IgD-negative memory B cell (primary cell): Measurements from ENCODE around the gene PLPP4. TPM values are rescaled to one million over a fixed set of nuclear protein-coding genes. Genes with fewer than 3 reads are reported as not detected.
A peak's percentile ranks its signal among the peaks of the same experiment; 100 is the strongest.

ENCODE experiments used
- H3K27ac Mint-ChIP-seq, 3 donors: one replicate each; pipeline ENCODE4 v1.8.0; 2020 to 2022; ENCODE audit warnings: mild to moderate bottlenecking in 3 of 3, mixed read lengths in 3 of 3, moderate library complexity in 1 of 3
- H3K27me3 Mint-ChIP-seq: one replicate; pipeline ENCODE4 v1.8.0; 2021; ENCODE audit warnings: mixed read lengths
- H3K36me3 Mint-ChIP-seq: one replicate; pipeline ENCODE4 v1.8.0; 2020; ENCODE audit warnings: mild to moderate bottlenecking, mixed read lengths
- H3K4me1 Mint-ChIP-seq, 3 donors: one replicate each; pipeline ENCODE4 v1.8.0; 2020 to 2022; ENCODE audit warnings: mixed read lengths in 3 of 3, mild to moderate bottlenecking in 1 of 3
- H3K4me3 Mint-ChIP-seq, 4 donors: one replicate each; pipeline ENCODE4 v1.8.0; 2020 to 2022; ENCODE audit warnings: mild to moderate bottlenecking in 4 of 4, mixed read lengths in 4 of 4, moderate library complexity in 3 of 4
- H3K9me3 Mint-ChIP-seq, 3 donors: one replicate each; pipeline ENCODE4 v1.8.0; 2020 to 2021; ENCODE audit warnings: mixed read lengths in 3 of 3, mild to moderate bottlenecking in 1 of 3
- polyA plus RNA-seq: library from polyadenylated mRNA; unstranded; fragments of 300-500 nt; fragmentation: Illumina TruSeq; gene quantifications from one replicate; pipeline ENCODE4 v1.2.3, GENCODE V29; 2021

PLPP4 gene
- polyA plus RNA-seq, 1 donor from 2014 or later, result not detected

GRCh38 chr10:120578890-120579289, 121.9 kb downstream of the PLPP4 start:
- Mint-ChIP-seq H3K27ac (no peak overlapping the region), H3K4me3 (no peak overlapping the region), H3K4me1 (no peaks in the 10 kb centered on the region)

GRCh38 chr10:120580918-120581895, 124.2 kb downstream of the PLPP4 start:
- Mint-ChIP-seq H3K27ac (no peak overlapping the region), H3K9me3 (no peaks in the 10 kb centered on the region), H3K4me1 (no peaks in the 10 kb centered on the region), H3K27me3 (peaks cover 1% of the 10 kb centered on the region), H3K4me3 (no peak overlapping the region), H3K36me3 (no peaks in the 10 kb centered on the region)

More at GRCh38 chr10:120578890-120579289, 121.9 kb downstream of the PLPP4 start:
- Mint-ChIP-seq H3K27me3 (no peaks in the 10 kb centered on the region), H3K36me3 (no peaks in the 10 kb centered on the region), H3K9me3 (no peaks in the 10 kb centered on the region)

GRCh38 chr10:120582753-120583152, 125.7 kb downstream of the PLPP4 start:
- Mint-ChIP-seq H3K4me3 (no peak overlapping the region), H3K27ac (no peak overlapping the region), H3K4me1 (no peaks in the 10 kb centered on the region)

GRCh38 chr10:120583424-120584108, 126.5 kb downstream of the PLPP4 start:
- Mint-ChIP-seq H3K27me3 (peaks cover 6% of the 10 kb centered on the region), H3K4me1 (no peaks in the 10 kb centered on the region), H3K27ac (no peak overlapping the region), H3K4me3 (no peak overlapping the region), H3K36me3 (no peaks in the 10 kb centered on the region), H3K9me3 (no peaks in the 10 kb centered on the region)

More at GRCh38 chr10:120582753-120583152, 125.7 kb downstream of the PLPP4 start:
- Mint-ChIP-seq H3K9me3 (no peaks in the 10 kb centered on the region), H3K36me3 (no peaks in the 10 kb centered on the region), H3K27me3 (peaks cover 6% of the 10 kb centered on the region)

- H3K27ac Mint-ChIP-seq, result no peak overlapping the region
- H3K9me3 Mint-ChIP-seq, result no peaks in the 10 kb centered on the region
- no peaks in the 10 kb centered on the region for H3K4me1 Mint-ChIP-seq
- H3K36me3 Mint-ChIP-seq, result no peaks in the 10 kb centered on the region
- H3K27me3 Mint-ChIP-seq, result peaks cover 6% of the 10 kb centered on the region
- no peak overlapping the region for H3K4me3 Mint-ChIP-seq
Measured at GRCh38 chr10:120584786-120585185, 127.8 kb downstream of the PLPP4 start.

GRCh38 chr10:120586471-120586872, 129.4 kb downstream of the PLPP4 start:
- Mint-ChIP-seq H3K4me1 (no peaks in the 10 kb centered on the region), H3K27ac (no peak overlapping the region), H3K27me3 (peaks cover 6% of the 10 kb centered on the region), H3K4me3 (no peak overlapping the region), H3K9me3 (no peaks in the 10 kb centered on the region), H3K36me3 (no peaks in the 10 kb centered on the region)

- H3K27me3 Mint-ChIP-seq, result peaks cover 8% of the 10 kb centered on the region
- H3K27ac Mint-ChIP-seq, result no peak overlapping the region
- peaks cover 0 to 2% (median 0%) of the 10 kb centered on the region in 3 donors for H3K9me3 Mint-ChIP-seq
- H3K4me1 Mint-ChIP-seq, result no peaks in the 10 kb centered on the region
- no peaks in the 10 kb centered on the region for H3K36me3 Mint-ChIP-seq
- no peak overlapping the region for H3K4me3 Mint-ChIP-seq
Measured at GRCh38 chr10:120587061-120587460, 130.0 kb downstream of the PLPP4 start.

- H3K27me3 Mint-ChIP-seq, result peaks cover 8% of the 10 kb centered on the region
- peaks cover 0 to 3% (median 2%) of the 10 kb centered on the region in 3 donors for H3K9me3 Mint-ChIP-seq
- no peaks in the 10 kb centered on the region for H3K36me3 Mint-ChIP-seq
- H3K4me1 Mint-ChIP-seq, result no peaks in the 10 kb centered on the region
- H3K27ac Mint-ChIP-seq, result no peak overlapping the region
- no peak overlapping the region for H3K4me3 Mint-ChIP-seq
Measured at GRCh38 chr10:120588311-120588710, 131.3 kb downstream of the PLPP4 start.

- Mint-ChIP-seq H3K27me3 (peaks cover 7% of the 10 kb centered on the region), H3K4me3 (no peak overlapping the region), H3K36me3 (no peaks in the 10 kb centered on the region), H3K4me1 (no peaks in the 10 kb centered on the region), H3K27ac (no peak overlapping the region), H3K9me3 (peaks cover 1 to 3% (median 2%) of the 10 kb centered on the region in 3 donors)
Measured at GRCh38 chr10:120593693-120594092, 136.7 kb downstream of the PLPP4 start.

GRCh38 chr10:120597902-120598301, 140.9 kb downstream of the PLPP4 start:
- Mint-ChIP-seq H3K9me3 (peaks cover 0 to 6% (median 3%) of the 10 kb centered on the region in 3 donors), H3K36me3 (no peaks in the 10 kb centered on the region), H3K27me3 (peaks cover 9% of the 10 kb centered on the region), H3K27ac (no peak overlapping the region), H3K4me1 (peaks cover 0 to 3% (median 2%) of the 10 kb centered on the region in 3 donors), H3K4me3 (no peak overlapping the region)

GRCh38 chr10:120598386-120598785, 141.4 kb downstream of the PLPP4 start:
- H3K4me1 Mint-ChIP-seq, result peaks cover 0 to 3% (median 2%) of the 10 kb centered on the region in 3 donors
- peaks cover 9% of the 10 kb centered on the region for H3K27me3 Mint-ChIP-seq

GRCh38 chr10:120599200-120599724, 142.2 kb downstream of the PLPP4 start:
- Mint-ChIP-seq H3K27ac (no peak overlapping the region), H3K27me3 (peaks cover 9% of the 10 kb centered on the region), H3K4me3 (peak overlapping the region in 1 of 4 donors; percentile 6), H3K4me1 (peaks cover 0 to 3% (median 2%) of the 10 kb centered on the region in 3 donors), H3K36me3 (no peaks in the 10 kb centered on the region), H3K9me3 (peaks cover 0 to 7% (median 3%) of the 10 kb centered on the region in 3 donors)

More at GRCh38 chr10:120598386-120598785, 141.4 kb downstream of the PLPP4 start:
- H3K36me3 Mint-ChIP-seq, result no peaks in the 10 kb centered on the region
- H3K27ac Mint-ChIP-seq, result no peak overlapping the region
- H3K4me3 Mint-ChIP-seq, result no peak overlapping the region
- peaks cover 0 to 7% (median 3%) of the 10 kb centered on the region in 3 donors for H3K9me3 Mint-ChIP-seq

- Mint-ChIP-seq H3K36me3 (no peaks in the 10 kb centered on the region), H3K27ac (no peak overlapping the region), H3K4me1 (peaks cover 0 to 3% (median 2%) of the 10 kb centered on the region in 3 donors), H3K27me3 (peaks cover 6% of the 10 kb centered on the region), H3K9me3 (peaks cover 0 to 7% (median 3%) of the 10 kb centered on the region in 3 donors), H3K4me3 (peak overlapping the region in 1 of 4 donors; percentile 52)
Measured at GRCh38 chr10:120600871-120601649, 144.0 kb downstream of the PLPP4 start.

GRCh38 chr10:120601999-120602398, 145.0 kb downstream of the PLPP4 start:
- peaks cover 5% of the 10 kb centered on the region for H3K27me3 Mint-ChIP-seq
- peaks cover 0 to 5% (median 3%) of the 10 kb centered on the region in 3 donors for H3K4me1 Mint-ChIP-seq

More at GRCh38 chr10:120601999-120602398, 145.0 kb downstream of the PLPP4 start:
- H3K9me3 Mint-ChIP-seq, result peaks cover 0 to 7% (median 3%) of the 10 kb centered on the region in 3 donors
- no peak overlapping the region for H3K4me3 Mint-ChIP-seq
- H3K27ac Mint-ChIP-seq, result no peak overlapping the region
- H3K36me3 Mint-ChIP-seq, result no peaks in the 10 kb centered on the region
